IPS DF 6.9 (cell line): ENCODE results near the gene PVALB.

Experiments used
- DNase-seq: peaks from one replicate; pipeline ENCODE4 v3.0.0-alpha.2; 2013; ENCODE audit warnings: low read depth, low spot score
- H3K27ac ChIP-seq: one replicate; pipeline ENCODE4 v1.5.1; 2013; ENCODE audit warnings: low read length, control low read depth
- H3K27me3 ChIP-seq: 2 replicates; pipeline ENCODE4 v1.6.1; 2013; ENCODE audit warnings: mild to moderate bottlenecking, low read length; ENCODE audit not compliant: control insufficient read depth, insufficient read depth
- H3K36me3 ChIP-seq: 2 replicates; pipeline ENCODE4 v1.6.1; 2013; ENCODE audit warnings: low read length; ENCODE audit not compliant: control insufficient read depth, insufficient read depth
- H3K4me1 ChIP-seq: 2 replicates; pipeline ENCODE4 v1.6.1; 2013; ENCODE audit warnings: low read length; ENCODE audit not compliant: control insufficient read depth, insufficient read depth
- H3K4me3 ChIP-seq: 2 replicates; pipeline ENCODE4 v1.5.1; 2013; ENCODE audit warnings: mild to moderate bottlenecking, low read length
- H3K9me3 ChIP-seq: 2 replicates; pipeline ENCODE4 v1.6.1; 2013; ENCODE audit warnings: low read length, inconsistent platforms; ENCODE audit not compliant: control insufficient read depth, insufficient read depth
- WGBS: extraction: QIAGEN DNeasy Blood & Tissue Kit; methylation state at CpG from one replicate; pipeline ENCODE4 v1.1.7; 2013; ENCODE audit warnings: mixed read lengths, missing lambda C conversion rate; ENCODE audit not compliant: insufficient read length, insufficient coverage; 5-methylcytosine and 5-hydroxymethylcytosine counted together

PVALB gene

DNA sequence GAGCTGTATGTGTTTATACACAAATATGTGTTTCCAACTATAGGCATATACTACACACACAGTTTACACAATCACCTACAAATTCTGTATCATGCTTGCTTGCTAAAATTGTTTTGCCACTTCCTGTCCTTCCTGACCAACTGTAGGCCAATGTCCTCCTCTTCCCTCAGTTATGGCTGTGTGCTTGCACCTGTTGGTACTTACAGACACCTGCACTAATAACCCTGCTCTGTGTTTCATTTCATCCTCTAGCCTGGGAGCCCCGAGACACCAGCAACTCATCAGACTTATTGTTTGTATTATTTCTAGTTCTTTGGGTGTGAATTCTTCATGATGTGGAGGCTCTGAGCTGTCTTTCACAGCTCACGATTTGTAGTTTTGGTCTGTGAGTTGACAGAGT lies 42.1 kb upstream of the PVALB start:
- no peaks in the 10 kb centered on the region for H3K9me3 ChIP-seq
- H3K27me3 ChIP-seq, result no peaks in the 10 kb centered on the region; the same call in 1 of the 2 replicates
- no peak overlapping the region for H3K4me3 ChIP-seq
- no peak for DNase-seq
- H3K4me1 ChIP-seq, result no peaks in the 10 kb centered on the region
- no peak overlapping the region for H3K27ac ChIP-seq
- H3K36me3 ChIP-seq, result no peaks in the 10 kb centered on the region
- WGBS, result no CpG with 5 or more reads among the region's 2 CpGs

DNA sequence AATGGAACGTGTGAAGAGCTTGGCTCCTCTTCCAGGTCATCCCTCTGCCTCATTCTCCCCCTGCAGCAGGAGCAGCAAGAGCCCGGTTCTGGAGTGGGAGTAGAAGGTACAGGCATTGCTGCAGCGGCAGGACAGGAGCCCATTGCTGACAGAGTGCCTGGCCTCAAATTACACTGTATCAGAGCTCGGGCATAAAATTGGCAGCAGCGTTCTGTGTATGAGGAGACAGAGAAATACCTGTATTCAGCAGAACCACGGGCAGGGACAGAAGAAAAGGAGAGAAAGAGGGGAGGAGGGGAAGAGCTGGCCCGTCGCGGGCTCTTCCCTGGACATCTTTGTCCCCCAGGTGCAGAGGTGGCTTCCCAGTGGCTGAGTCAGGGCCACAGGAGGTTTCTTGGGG lies 41.3 kb upstream of the PVALB start:
- Histone ChIP-seq H3K9me3 (no peaks in the 10 kb centered on the region), H3K4me3 (no peak overlapping the region), H3K4me1 (no peaks in the 10 kb centered on the region), H3K27ac (no peak overlapping the region), H3K27me3 (no peaks in the 10 kb centered on the region; the same call in 1 of the 2 replicates), H3K36me3 (no peaks in the 10 kb centered on the region)
- no CpG with 5 or more reads among the region's 9 CpGs for WGBS
- DNase-seq, result no peak

DNA sequence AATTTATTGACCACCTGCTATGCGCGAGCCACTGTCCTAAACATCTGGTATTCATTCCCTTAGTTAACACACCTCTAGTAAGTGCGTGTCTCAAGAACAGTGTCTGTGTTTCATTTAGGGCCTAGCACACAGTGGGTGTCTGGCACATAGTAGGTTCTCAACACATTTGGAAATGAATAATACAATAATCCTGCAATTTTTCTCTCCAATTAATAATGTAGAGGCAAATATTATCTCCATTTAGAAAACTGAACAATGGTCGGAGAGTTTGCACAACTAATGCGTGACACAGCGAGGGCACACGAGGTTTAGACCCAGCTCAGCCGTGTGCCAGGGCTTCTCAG lies 39.9 kb upstream of the PVALB start:
- H3K27me3 ChIP-seq, result no peaks in the 10 kb centered on the region; the same call in 1 of the 2 replicates
- H3K9me3 ChIP-seq, result no peaks in the 10 kb centered on the region
- H3K4me3 ChIP-seq, result no peak overlapping the region
- WGBS, result no CpG with 5 or more reads among the region's 8 CpGs
- H3K36me3 ChIP-seq, result no peaks in the 10 kb centered on the region
- DNase-seq, result no peak
- H3K27ac ChIP-seq, result no peak overlapping the region
- H3K4me1 ChIP-seq, result no peaks in the 10 kb centered on the region

DNA sequence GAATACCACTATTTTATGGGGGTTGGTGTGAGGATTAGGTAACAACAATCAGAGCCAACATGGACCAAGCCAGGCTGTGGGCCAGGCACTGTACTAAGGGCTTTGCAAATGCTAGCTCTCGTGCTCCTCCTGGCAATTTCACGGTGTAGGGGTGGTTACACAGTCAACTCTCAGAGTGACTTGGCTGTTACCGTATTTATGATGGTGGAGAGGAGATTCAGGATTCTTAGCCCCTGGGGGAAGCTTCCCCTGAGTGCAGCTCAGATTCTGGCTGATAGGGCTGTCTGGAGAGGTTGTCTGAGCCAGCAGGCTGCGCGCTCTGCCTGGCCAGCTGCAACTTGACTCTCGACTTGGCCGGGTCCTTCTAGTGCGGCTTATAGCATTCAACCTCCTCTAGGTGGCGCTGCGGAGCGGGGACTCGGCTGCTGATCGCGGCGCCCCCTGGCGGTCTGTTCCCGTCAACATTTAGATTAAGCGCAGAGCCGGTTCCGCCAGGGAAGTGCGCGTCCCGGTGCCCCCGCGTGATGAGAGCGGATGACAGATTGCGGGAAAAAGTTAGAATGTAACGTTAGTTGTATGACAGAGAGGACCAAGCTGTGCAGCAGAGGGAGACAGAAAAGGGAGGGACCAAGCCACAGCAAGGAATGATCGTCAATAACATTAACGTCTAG lies 39.4 kb upstream of the PVALB start:
- DNase-seq, result peak; percentile 81
- WGBS, result no CpG with 5 or more reads among the region's 30 CpGs
- H3K4me3 ChIP-seq, result no peak overlapping the region

DNA sequence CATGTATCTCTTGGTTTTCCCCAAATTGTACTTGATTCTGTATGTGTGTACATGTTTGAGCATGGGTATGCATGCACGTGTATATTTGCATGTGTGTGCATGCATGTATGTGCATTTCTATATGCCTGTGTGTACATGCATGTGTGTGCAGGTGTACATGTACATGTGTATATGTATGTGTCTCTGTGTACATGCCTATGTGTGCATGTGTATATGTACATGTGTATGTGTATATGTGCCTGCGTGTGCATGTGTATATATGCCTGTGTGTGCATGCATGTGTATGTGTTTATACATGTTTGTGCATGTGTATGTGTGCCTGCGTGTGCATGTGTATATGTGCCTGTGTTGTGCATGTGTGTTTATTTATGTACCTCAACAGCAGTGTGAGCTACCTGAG lies 38.6 kb upstream of the PVALB start:
- no CpG with 5 or more reads among the region's 3 CpGs for WGBS
- peaks cover 2% of the 10 kb centered on the region; the same call in 1 of the 2 replicates for H3K4me1 ChIP-seq

More for the DNA sequence above, 39.4 kb upstream of the PVALB start:
- H3K27me3 ChIP-seq, result no peaks in the 10 kb centered on the region; the same call in 1 of the 2 replicates
- H3K27ac ChIP-seq, result no peak overlapping the region
- no peaks in the 10 kb centered on the region for H3K9me3 ChIP-seq
- H3K36me3 ChIP-seq, result no peaks in the 10 kb centered on the region
- H3K4me1 ChIP-seq, result no peaks in the 10 kb centered on the region

DNA sequence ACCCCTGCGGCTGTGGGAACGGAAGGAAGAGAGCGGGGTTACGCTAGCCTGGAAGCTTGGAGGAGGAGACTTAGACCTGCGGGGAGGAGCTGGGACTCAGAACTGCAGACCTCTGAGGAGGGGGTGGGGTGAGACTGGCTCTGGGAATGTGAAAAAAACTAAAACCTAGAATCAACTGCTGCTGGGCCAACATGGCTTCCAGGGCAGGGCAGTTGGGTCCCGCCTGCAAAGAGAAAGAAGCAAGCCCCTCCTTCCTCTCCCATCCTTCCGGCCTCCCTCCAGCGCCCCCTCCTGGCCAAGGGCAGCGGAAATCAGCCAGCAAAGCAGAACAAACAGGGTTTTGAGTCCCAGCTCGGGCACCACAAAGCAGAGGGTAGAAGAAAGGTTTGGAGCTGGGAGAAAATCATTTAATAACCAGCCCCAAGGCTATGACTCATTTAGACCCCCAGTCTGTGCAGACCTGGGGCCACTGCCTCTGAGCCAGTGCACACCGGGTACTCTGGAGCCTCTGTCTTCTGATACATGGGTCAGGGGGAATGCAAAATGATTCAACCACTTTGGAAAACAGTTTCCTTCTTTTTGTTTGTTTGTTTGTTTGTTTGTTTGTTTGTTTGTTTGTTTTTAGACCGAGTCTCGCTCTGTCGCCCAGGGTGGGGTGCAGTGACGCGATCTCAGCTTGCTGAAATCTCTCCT lies 36.7 kb upstream of the PVALB start:
- H3K27me3 ChIP-seq, result no peaks in the 10 kb centered on the region; the same call in 1 of the 2 replicates
- H3K4me1 ChIP-seq, result peaks cover 2% of the 10 kb centered on the region; the same call in 1 of the 2 replicates
- DNase-seq, result peak; percentile 41
- no peaks in the 10 kb centered on the region for H3K9me3 ChIP-seq
- H3K27ac ChIP-seq, result no peak overlapping the region
- no peak overlapping the region for H3K4me3 ChIP-seq
- no CpG with 5 or more reads among the region's 16 CpGs for WGBS
- H3K36me3 ChIP-seq, result no peaks in the 10 kb centered on the region

More for the DNA sequence above, 38.6 kb upstream of the PVALB start:
- Histone ChIP-seq H3K9me3 (no peaks in the 10 kb centered on the region), H3K27ac (no peak overlapping the region), H3K27me3 (no peaks in the 10 kb centered on the region; the same call in 1 of the 2 replicates), H3K4me3 (no peak overlapping the region), H3K36me3 (no peaks in the 10 kb centered on the region)
- no peak for DNase-seq

DNA sequence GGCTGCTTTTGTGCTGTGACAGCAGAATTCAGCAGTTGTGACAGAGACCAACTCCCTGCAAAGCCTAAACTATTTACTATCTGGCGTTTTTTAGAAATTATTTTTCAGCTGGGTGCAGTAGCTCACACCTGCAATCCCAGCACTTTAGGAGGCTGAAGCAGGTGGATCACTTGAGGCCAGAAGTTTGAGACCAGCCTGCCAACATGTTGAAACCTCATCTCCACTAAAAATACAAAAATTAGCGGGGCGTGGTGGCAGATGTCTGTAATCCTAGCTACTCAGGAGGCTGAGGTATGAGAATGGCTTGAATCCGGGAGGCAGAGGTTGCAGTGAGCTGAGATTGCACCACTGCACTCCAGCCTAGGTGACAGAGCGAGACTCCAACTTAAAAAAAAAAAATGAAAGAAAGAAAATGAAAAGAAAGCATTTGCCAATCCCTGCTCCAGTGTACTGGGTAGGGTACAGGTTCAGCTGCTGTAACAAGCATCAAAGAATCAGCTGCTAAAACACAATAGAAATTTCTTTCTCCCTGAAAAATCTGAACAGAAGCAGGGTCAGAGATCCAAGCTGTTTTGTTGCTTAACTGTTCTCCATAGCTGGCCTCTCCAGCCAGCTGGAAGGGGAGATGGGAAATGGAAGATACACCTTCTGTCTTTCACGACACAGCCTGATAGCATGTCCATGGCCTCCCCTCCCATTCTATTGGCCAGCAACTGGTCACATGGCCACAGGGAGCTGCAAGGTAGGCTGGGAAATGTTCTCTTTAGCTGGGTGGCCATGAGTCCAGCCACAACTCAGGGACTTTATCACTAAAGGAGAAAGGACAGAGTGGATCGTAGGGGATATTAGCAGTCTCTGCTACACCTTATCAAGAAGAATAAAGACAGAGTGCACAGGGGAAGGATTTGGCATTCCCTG lies 35.5 kb upstream of the PVALB start:
- H3K4me3 ChIP-seq, result no peak overlapping the region
- peaks cover 2% of the 10 kb centered on the region for H3K4me1 ChIP-seq
- no CpG with 5 or more reads among the region's 7 CpGs for WGBS
- no peak overlapping the region for H3K27ac ChIP-seq
- no peaks in the 10 kb centered on the region for H3K36me3 ChIP-seq
- no peak for DNase-seq
- no peaks in the 10 kb centered on the region; the same call in 1 of the 2 replicates for H3K27me3 ChIP-seq
- H3K9me3 ChIP-seq, result no peaks in the 10 kb centered on the region

DNA sequence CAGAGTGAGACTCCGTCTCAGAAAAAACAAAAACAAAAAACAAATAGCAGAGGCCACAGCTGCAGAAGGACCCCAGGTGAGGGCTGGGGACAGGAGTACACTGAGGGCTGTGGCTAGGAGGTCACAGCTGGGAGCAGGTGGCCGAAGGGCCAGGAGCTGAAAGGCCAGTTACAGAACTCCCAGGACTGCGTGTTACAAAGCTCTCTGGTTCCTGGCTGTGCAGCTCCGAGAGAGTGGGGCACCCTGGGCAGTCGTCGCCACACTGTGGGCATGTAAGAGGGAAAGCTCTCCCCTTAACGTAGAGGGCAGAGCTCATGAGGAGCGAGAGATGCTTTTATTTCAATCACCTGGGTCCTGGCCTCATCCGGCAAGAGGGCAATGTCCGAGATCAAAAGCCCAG lies 33.8 kb upstream of the PVALB start:
- Histone ChIP-seq H3K36me3 (no peaks in the 10 kb centered on the region), H3K27me3 (no peaks in the 10 kb centered on the region), H3K4me1 (peaks cover 3% of the 10 kb centered on the region), H3K4me3 (no peak overlapping the region), H3K9me3 (no peaks in the 10 kb centered on the region), H3K27ac (no peak overlapping the region)
- WGBS, result no CpG with 5 or more reads among the region's 10 CpGs
- DNase-seq, result no peak

DNA sequence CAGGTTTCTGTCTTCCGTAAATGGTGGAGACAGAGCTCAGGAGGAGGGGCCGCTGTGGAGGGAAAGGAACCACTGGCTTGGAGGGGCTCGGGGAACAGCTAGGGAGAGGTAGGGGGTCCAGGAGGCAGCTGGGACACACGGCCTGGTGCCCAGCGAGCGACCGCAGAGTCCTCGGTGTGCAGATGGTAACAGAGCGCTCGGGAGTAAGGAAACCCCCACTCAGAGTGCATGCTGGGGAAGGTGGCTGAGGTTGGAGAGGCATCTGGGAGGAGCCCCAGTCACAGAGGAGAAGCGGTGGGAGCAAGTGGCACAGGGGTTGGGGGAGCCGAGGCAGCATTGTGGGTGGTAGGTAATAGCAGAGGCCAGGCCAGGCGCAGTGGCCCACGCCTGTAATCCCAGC lies 33.2 kb upstream of the PVALB start:
- no peak for DNase-seq
- no CpG with 5 or more reads among the region's 14 CpGs for WGBS
- no peak overlapping the region for H3K27ac ChIP-seq

DNA sequence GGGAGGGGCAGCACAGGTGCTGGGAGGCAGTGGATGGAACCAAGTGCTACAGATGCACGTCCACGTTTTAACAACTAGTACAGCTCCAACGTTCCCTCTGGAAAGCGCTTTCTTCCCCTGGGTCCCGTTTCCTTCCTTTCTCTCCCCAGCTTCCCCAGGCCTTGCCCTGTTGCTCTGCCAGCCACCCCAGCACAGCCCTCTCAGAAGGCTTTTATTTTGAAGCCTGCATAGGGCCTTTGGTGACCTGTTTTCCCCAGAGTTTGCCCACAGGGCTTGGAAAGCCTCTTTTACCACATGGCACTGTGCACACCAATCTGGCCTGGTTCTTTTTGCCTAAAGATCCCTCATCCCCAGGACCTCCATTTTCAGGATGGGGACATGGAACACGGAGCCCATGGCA lies 30.1 kb upstream of the PVALB start:
- H3K36me3 ChIP-seq, result no peaks in the 10 kb centered on the region
- no peaks in the 10 kb centered on the region for H3K27me3 ChIP-seq
- no peak for DNase-seq
- peaks cover 3% of the 10 kb centered on the region for H3K4me1 ChIP-seq
- H3K27ac ChIP-seq, result no peak overlapping the region
- no peak overlapping the region for H3K4me3 ChIP-seq
- no CpG with 5 or more reads among the region's 6 CpGs for WGBS
- no peaks in the 10 kb centered on the region for H3K9me3 ChIP-seq

More for the DNA sequence above, 33.2 kb upstream of the PVALB start:
- Histone ChIP-seq H3K4me1 (peaks cover 3% of the 10 kb centered on the region), H3K36me3 (no peaks in the 10 kb centered on the region), H3K9me3 (no peaks in the 10 kb centered on the region), H3K27me3 (no peaks in the 10 kb centered on the region), H3K4me3 (no peak overlapping the region)
